Mesothelial cell of epicardium (in vitro differentiated cells): ENCODE results near the gene MYL6. TPM values are rescaled to one million over a fixed set of nuclear protein-coding genes. Genes with fewer than 3 reads are reported as not detected.

Experiments
- DNase-seq, 2 experiments: peaks; one replicate each; pipeline ENCODE4 v3.0.0; 2021; ENCODE audit warnings: low spot score in 2 of 2; ENCODE audit not compliant: unreplicated experiment in 2 of 2
- H3K27ac Mint-ChIP-seq: 2 replicates; pipeline ENCODE4 v1.8.0; 2021; ENCODE audit warnings: mixed read lengths
- H3K27me3 Mint-ChIP-seq: 2 replicates; pipeline ENCODE4 v1.8.0; 2021; ENCODE audit warnings: low read depth, mixed read lengths
- H3K36me3 Mint-ChIP-seq: 2 replicates; pipeline ENCODE4 v1.8.0; 2021; ENCODE audit warnings: mixed read lengths
- H3K4me1 Mint-ChIP-seq: 2 replicates; pipeline ENCODE4 v1.8.0; 2021; ENCODE audit warnings: mixed read lengths
- H3K4me3 Mint-ChIP-seq: 2 replicates; pipeline ENCODE4 v1.8.0; 2021; ENCODE audit warnings: mild to moderate bottlenecking, moderate library complexity, mixed read lengths
- H3K9me3 Mint-ChIP-seq: 2 replicates; pipeline ENCODE4 v1.8.0; 2021; ENCODE audit warnings: mixed read lengths
- total RNA-seq: library from RNA; stranded (reverse); gene quantifications from 3 replicates; pipeline ENCODE4 v1.2.1, GENCODE V29; 2021
- TF ChIP-seq, protein P1 (sequence below): fragments of 200-600 bp; sonication (generic); IDR thresholded peaks from one replicate; pipeline ENCODE4 v1.5.0; 2021; ENCODE audit warnings: antibody characterized with exemption; ENCODE audit not compliant: unreplicated experiment

Gene MYL6
- total RNA-seq, 1 donor from 2014 or later, result 827 TPM

DNA sequence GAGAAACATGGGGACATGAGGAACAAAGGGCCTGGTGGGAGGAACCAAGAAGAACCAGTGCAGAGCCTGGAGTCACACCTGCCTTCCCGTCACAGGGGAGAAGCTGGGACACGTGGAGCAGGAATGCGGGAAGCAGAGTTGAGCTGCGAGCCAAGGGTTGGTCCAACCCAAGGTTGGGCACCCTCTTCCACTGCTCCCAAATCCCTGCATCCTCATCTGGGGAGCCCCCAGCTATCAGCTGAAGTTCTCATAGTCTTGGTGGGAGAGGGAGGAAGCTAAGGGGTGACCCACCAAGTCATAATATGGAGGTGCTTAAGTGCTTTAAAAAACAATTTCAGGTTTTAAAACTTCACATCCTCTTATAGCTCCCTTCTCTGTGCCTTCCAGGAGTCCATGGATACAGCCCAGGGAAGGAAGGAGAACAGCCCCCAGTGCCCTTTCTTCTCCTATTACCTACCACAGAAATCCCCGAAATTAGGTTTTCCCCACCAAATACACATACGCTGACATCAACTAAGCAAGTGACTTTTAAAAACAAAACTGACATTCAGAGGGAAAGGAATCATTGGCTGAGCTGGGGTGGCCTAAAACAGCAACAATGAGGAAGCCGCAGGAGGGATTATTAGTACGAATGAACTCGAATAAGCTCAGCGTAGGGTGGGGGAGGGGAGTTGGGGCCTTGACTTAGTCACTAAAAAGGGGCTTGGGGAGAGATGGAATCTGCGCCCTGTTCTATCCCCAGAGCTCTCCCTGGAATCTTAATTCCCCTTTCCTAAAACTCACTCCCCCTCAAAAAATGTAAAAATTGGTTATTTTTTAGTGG lies 4.5 kb downstream of the MYL6 start:
- H3K4me3 Mint-ChIP-seq, result no peak overlapping the region
- no peaks in the 10 kb centered on the region for H3K27me3 Mint-ChIP-seq
- no peak for DNase-seq

GRCh38 chr12:56163533-56164344 lies 5.6 kb downstream of the MYL6 start:
- Mint-ChIP-seq H3K4me3 (no peak overlapping the region), H3K36me3 (peaks cover 38% of the 10 kb centered on the region)
- no peak for DNase-seq

More for the DNA sequence above, 4.5 kb downstream of the MYL6 start:
- TF ChIP-seq, protein P1, sequence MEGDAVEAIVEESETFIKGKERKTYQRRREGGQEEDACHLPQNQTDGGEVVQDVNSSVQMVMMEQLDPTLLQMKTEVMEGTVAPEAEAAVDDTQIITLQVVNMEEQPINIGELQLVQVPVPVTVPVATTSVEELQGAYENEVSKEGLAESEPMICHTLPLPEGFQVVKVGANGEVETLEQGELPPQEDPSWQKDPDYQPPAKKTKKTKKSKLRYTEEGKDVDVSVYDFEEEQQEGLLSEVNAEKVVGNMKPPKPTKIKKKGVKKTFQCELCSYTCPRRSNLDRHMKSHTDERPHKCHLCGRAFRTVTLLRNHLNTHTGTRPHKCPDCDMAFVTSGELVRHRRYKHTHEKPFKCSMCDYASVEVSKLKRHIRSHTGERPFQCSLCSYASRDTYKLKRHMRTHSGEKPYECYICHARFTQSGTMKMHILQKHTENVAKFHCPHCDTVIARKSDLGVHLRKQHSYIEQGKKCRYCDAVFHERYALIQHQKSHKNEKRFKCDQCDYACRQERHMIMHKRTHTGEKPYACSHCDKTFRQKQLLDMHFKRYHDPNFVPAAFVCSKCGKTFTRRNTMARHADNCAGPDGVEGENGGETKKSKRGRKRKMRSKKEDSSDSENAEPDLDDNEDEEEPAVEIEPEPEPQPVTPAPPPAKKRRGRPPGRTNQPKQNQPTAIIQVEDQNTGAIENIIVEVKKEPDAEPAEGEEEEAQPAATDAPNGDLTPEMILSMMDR, result no peak
- peak overlapping the region; percentile 66 for H3K27ac Mint-ChIP-seq
- peaks cover 34% of the 10 kb centered on the region for H3K36me3 Mint-ChIP-seq
- no peaks in the 10 kb centered on the region for H3K9me3 Mint-ChIP-seq
- peaks cover 29% of the 10 kb centered on the region for H3K4me1 Mint-ChIP-seq

DNA sequence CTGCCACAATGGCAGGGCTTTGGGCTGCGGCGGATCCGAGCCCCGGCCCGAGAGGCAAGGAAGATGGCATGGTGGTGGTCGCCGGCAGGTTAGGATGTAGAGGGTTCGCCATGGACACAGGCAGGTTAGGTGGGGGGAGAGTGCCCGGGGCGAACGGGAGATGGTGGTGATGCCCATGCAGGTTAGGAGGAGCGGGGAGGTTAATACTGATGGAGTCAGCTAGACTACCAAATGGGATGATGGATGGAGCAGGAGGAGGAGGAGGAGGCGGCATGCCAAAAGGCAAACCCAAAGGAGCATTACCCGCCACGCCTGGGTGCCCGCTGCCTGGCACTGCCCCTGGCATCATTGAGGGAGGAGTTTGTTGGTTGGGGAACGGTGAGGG lies 6.2 kb downstream of the MYL6 start:
- H3K9me3 Mint-ChIP-seq, result no peaks in the 10 kb centered on the region
- peaks cover 38% of the 10 kb centered on the region for H3K36me3 Mint-ChIP-seq
- no peak for DNase-seq
- H3K27me3 Mint-ChIP-seq, result no peaks in the 10 kb centered on the region
- H3K4me3 Mint-ChIP-seq, result no peak overlapping the region
- TF ChIP-seq, protein P1, result no peak
- H3K27ac Mint-ChIP-seq, result peak overlapping the region; percentile 50
- H3K4me1 Mint-ChIP-seq, result peaks cover 23% of the 10 kb centered on the region

More at GRCh38 chr12:56163533-56164344, 5.6 kb downstream of the MYL6 start:
- Mint-ChIP-seq H3K9me3 (no peaks in the 10 kb centered on the region), H3K27me3 (no peaks in the 10 kb centered on the region), H3K4me1 (peaks cover 28% of the 10 kb centered on the region), H3K27ac (peak overlapping the region; percentile 66)
- TF ChIP-seq, protein P1, result no peak

- peaks cover 40% of the 10 kb centered on the region for H3K36me3 Mint-ChIP-seq
- H3K4me1 Mint-ChIP-seq, result peaks cover 13% of the 10 kb centered on the region
- no peaks in the 10 kb centered on the region for H3K9me3 Mint-ChIP-seq
- DNase-seq, result no peak
- TF ChIP-seq, protein P1, result no peak
- no peak overlapping the region for H3K27ac Mint-ChIP-seq
- no peak overlapping the region for H3K4me3 Mint-ChIP-seq
- H3K27me3 Mint-ChIP-seq, result no peaks in the 10 kb centered on the region
Measured at GRCh38 chr12:56165369-56165768, 7.2 kb downstream of the MYL6 start.

GRCh38 chr12:56169229-56169759 lies 11.1 kb downstream of the MYL6 start:
- Mint-ChIP-seq H3K27me3 (no peaks in the 10 kb centered on the region), H3K36me3 (peaks cover 41% of the 10 kb centered on the region), H3K4me1 (no peaks in the 10 kb centered on the region), H3K27ac (no peak overlapping the region), H3K9me3 (no peaks in the 10 kb centered on the region), H3K4me3 (no peak overlapping the region)
- DNase-seq, result no peak
- TF ChIP-seq, protein P1, result no peak
